Hippocampal formation (tissue), 2 donors: ENCODE results near the gene TAPT1.
"Not testable (repeated sequence)": the region's sequence is repeated elsewhere in the genome, so short reads cannot be mapped to it uniquely, and the experiment has no call there.

Experiments
- DNase-seq, 2 donors: peaks; one replicate each; lab custom pipeline; 2025; lab: John Stamatoyannopoulos, UW

TAPT1 gene

GRCh38 chr4:16169490-16169889 lies 56.8 kb downstream of the TAPT1 start:
- no peak for DNase-seq

- no peak for DNase-seq
Observed at GRCh38 chr4:16168710-16169388, 57.4 kb downstream of the TAPT1 start.

GRCh38 chr4:16168144-16168543 lies 58.1 kb downstream of the TAPT1 start:
- DNase-seq, result no peak

- DNase-seq, result no peak
Observed at GRCh38 chr4:16165931-16166330, 60.3 kb downstream of the TAPT1 start.

GRCh38 chr4:16162891-16163290 lies 63.4 kb downstream of the TAPT1 start:
- no peak for DNase-seq

GRCh38 chr4:16161851-16162408 lies 64.3 kb downstream of the TAPT1 start:
- no peak for DNase-seq

- DNase-seq, result no peak
Observed at GRCh38 chr4:16160457-16160856, 65.8 kb downstream of the TAPT1 start.

- DNase-seq, result no peak
Observed at GRCh38 chr4:16159286-16159685, 67.0 kb downstream of the TAPT1 start.

GRCh38 chr4:16158504-16158852 lies 67.8 kb downstream of the TAPT1 start:
- DNase-seq, result no peak

- DNase-seq, result no peak
Observed at GRCh38 chr4:16157609-16158503, 68.4 kb downstream of the TAPT1 start.

GRCh38 chr4:16155528-16156169 lies 70.6 kb downstream of the TAPT1 start:
- DNase-seq, result no peak

GRCh38 chr4:16154451-16154850 lies 71.8 kb downstream of the TAPT1 start:
- no peak for DNase-seq

- DNase-seq, result no peak
Observed at GRCh38 chr4:16150716-16151115, 75.6 kb downstream of the TAPT1 start.

- DNase-seq, result not testable (repeated sequence)
Observed at GRCh38 chr4:16144913-16145312, 81.4 kb downstream of the TAPT1 start.

GRCh38 chr4:16142598-16143310 lies 83.5 kb downstream of the TAPT1 start:
- no peak for DNase-seq

- DNase-seq, result no peak
Observed at GRCh38 chr4:16140879-16141249, 85.4 kb downstream of the TAPT1 start.

- no peak for DNase-seq
Observed at GRCh38 chr4:16140231-16140878, 85.9 kb downstream of the TAPT1 start.

GRCh38 chr4:16139066-16139945 lies 87.0 kb downstream of the TAPT1 start:
- DNase-seq, result no peak

- no peak for DNase-seq
Observed at GRCh38 chr4:16136827-16137226, 89.4 kb downstream of the TAPT1 start.

- DNase-seq, result no peak
Observed at GRCh38 chr4:16136311-16136710, 90.0 kb downstream of the TAPT1 start.
